LNCaP clone FGC (cell line): ENCODE measurements around the gene UBE2Q1.

Experiments used
- DNase-seq: peaks from one replicate; pipeline ENCODE4 v3.0.0-alpha.2; 2011; ENCODE audit warnings: low read depth
- H3K4me3 ChIP-seq: 2 replicates; pipeline ENCODE4 v1.5.1; 2011; ENCODE audit warnings: mild to moderate bottlenecking, low read depth, low read length, control low read depth
- TF ChIP-seq, protein P1 (sequence below): IDR thresholded peaks from 2 replicates; pipeline ENCODE4 v1.5.1; 2012; ENCODE audit warnings: mild to moderate bottlenecking; ENCODE audit not compliant: control insufficient read depth, insufficient read depth; ENCODE audit errors: extremely low read depth

The UBE2Q1 gene

DNA sequence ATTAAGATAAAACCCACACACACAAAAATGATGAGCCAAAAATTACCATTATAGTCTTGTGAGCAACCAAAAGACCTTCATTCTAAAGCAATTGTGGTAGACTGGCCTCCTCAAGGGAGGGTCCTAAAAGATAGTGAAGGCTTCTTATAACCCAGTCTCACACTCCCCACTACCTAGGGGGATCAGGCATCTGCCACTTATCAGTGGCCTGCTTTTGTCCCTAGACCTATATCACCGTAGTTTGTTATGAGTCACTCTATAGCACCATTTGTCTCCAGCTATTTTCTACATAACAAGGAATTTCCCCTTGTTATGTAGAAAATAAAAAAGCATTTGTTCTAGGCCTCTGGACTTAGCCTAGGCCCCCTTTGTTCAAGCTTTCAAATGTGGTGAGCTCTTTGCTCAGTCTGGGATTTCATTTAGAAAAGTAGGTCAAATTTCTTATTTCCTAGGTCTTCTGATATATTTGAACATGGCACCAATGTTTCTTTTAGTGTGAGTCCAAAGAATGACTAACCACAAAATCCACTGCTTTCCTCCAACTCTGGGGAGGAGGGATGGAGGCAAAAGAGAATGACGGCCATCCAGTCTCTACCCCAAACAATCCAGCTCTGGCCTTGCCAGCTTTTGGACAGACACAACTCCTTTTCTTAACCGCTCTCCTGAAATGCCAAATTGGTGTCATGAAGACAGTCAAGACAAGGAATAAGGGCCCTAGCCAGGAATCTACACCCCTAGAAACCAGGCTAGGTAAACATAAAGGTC, 40.6 kb upstream of the UBE2Q1 start:
- no peak for DNase-seq
- TF ChIP-seq, protein P1, sequence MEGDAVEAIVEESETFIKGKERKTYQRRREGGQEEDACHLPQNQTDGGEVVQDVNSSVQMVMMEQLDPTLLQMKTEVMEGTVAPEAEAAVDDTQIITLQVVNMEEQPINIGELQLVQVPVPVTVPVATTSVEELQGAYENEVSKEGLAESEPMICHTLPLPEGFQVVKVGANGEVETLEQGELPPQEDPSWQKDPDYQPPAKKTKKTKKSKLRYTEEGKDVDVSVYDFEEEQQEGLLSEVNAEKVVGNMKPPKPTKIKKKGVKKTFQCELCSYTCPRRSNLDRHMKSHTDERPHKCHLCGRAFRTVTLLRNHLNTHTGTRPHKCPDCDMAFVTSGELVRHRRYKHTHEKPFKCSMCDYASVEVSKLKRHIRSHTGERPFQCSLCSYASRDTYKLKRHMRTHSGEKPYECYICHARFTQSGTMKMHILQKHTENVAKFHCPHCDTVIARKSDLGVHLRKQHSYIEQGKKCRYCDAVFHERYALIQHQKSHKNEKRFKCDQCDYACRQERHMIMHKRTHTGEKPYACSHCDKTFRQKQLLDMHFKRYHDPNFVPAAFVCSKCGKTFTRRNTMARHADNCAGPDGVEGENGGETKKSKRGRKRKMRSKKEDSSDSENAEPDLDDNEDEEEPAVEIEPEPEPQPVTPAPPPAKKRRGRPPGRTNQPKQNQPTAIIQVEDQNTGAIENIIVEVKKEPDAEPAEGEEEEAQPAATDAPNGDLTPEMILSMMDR = no peak
- no peak overlapping the region for H3K4me3 ChIP-seq

DNA sequence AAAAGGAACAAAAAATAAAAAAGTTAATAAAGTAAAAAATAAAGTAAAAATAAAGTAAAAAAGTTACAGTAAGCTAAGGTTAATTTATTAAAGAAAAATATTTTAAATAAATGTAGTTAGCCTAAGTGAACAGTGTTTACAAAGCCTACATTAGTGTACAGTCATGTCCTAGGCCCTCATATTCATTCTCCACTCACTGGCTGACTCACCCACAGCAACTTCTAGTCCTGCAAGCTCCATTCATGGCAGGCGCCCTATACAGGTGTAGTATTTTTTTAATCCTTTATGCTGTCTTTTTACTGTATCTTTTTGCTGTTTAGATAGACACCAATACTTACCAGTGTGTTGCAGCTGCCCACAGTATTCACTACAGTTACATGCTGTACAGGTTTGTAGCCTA, 37.2 kb upstream of the UBE2Q1 start:
- no peak for DNase-seq
- TF ChIP-seq, protein P1 = no peak
- no peak overlapping the region for H3K4me3 ChIP-seq

DNA sequence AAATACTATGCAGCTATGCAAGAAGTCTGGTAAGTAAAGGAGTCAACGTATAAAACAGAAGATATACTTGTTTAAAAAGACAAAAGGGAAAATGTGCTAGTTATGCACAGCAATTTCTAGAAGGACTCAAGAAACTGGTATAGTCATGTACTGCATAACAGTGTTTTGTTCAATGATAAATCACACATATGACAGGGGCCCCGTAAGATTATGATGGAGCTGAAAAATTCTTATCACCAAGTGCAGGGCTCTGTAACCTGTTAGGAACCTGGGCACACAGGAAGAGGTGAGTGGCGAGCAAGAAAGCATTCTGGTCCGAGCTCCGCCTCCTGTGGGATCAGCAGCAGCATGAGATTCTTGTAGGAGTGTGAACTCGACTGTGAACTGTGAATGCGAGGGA, 36.3 kb upstream of the UBE2Q1 start:
- TF ChIP-seq, protein P1 = no peak
- no peak overlapping the region for H3K4me3 ChIP-seq
- DNase-seq = no peak

DNA sequence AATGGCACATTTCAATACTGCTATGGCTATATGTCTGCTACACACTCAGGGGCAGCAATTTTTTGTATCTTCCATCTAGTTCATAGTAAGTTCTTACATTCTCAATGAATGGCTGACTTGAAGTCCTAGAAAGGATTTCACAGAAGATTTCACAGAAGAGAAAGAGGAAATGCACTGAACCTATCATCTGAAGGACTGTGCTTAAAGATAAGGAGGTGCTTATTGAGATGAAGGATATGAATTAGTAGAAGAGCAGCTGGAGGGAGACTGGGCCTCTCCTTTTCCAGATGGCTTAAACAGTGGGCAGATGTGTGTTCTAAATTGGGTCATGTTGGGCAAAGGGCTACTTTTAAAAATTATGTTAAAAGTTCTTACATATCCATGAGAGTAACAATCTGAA, 34.9 kb upstream of the UBE2Q1 start:
- TF ChIP-seq, protein P1 = no peak
- no peak for DNase-seq
- no peak overlapping the region for H3K4me3 ChIP-seq

DNA sequence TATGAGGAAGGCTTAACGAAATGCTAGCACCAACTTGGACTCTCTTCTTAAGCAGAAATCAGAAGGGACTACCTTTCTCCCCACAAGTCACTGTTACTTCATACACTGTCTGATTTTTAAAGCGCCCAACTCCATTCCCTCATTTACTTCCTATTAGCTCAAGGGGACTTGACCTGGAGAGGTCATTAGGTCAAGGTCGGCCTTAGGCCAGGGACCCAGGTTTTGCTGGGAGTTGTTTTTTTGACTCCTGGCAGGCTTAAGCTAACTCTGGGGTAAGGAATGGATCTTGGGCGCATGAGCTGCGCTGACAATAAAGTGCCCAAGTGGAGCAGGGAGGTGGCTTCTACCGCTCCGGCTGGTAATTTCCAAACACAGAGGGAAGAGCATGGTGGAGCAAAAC, 32.7 kb upstream of the UBE2Q1 start:
- H3K4me3 ChIP-seq = no peak overlapping the region
- no peak for DNase-seq
- TF ChIP-seq, protein P1 = no peak

DNA sequence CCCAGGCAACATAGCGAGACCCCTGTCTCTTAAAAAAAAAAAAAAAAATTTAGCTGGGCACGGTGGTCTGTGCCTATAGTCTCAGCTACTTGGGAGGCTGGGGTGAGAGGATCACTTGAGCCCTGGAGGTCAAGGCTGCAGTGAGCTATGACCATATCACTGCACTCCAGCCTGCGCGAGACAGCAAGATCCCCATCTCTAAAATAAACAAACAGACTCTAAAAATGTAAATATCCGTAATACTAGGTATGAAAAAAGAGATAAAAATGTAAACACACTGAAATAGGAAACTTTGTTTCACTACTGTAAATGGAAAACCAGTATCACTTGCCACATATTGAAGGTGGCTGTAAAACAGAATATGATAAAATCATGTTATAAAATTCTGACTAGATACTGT, 32.3 kb upstream of the UBE2Q1 start:
- DNase-seq = no peak
- TF ChIP-seq, protein P1 = no peak
- no peak overlapping the region for H3K4me3 ChIP-seq

GRCh38 chr1:154589780-154590179, 31.3 kb upstream of the UBE2Q1 start:
- no peak for DNase-seq
- H3K4me3 ChIP-seq = no peak overlapping the region
- TF ChIP-seq, protein P1 = no peak
